Neural cell (in vitro differentiated cells): Measurements from ENCODE around the gene FAM181B. TPM values are rescaled to one million over a fixed set of nuclear protein-coding genes. Genes with fewer than 3 reads are reported as not detected.

Experiments
- H2AFZ ChIP-seq: fragments of 200-600, 300-800 bp; sonication (generic), shearing (Covaris generic); 2 replicates; pipeline ENCODE4 v1.6.0; 2014; ENCODE audit warnings: low read depth, mild to moderate bottlenecking, antibody characterized with exemption, low read length, moderate library complexity
- H3F3A ChIP-seq: fragments of 200-600 bp; shearing (Covaris generic); 2 replicates; pipeline ENCODE4 v1.6.1; 2016; ENCODE audit warnings: mild to moderate bottlenecking, moderate library complexity, mixed read lengths, antibody characterized with exemption, low read length; ENCODE audit not compliant: insufficient read depth, poor library complexity, severe bottlenecking
- H3K27ac ChIP-seq: fragments of 200-600, 300-800 bp; sonication (generic), shearing (Covaris generic); 2 replicates; pipeline ENCODE4 v1.5.1; 2014; ENCODE audit warnings: mild to moderate bottlenecking, low read length, moderate library complexity
- H3K27me3 ChIP-seq: fragments of 300-800, 200-600 bp; sonication (generic), shearing (Covaris generic); 2 replicates; pipeline ENCODE4 v1.6.0; 2014; ENCODE audit warnings: mild to moderate bottlenecking, low read depth, low read length, moderate library complexity; ENCODE audit not compliant: insufficient read depth
- H3K36me3 ChIP-seq: fragments of 300-800, 200-600 bp; sonication (generic), shearing (Covaris generic); 2 replicates; pipeline ENCODE4 v1.5.1; 2014; ENCODE audit warnings: mild to moderate bottlenecking, antibody characterized with exemption, low read length, moderate library complexity; ENCODE audit not compliant: insufficient read depth
- H3K4me2 ChIP-seq: fragments of 300-800, 200-600 bp; sonication (generic), shearing (Covaris generic); 2 replicates; pipeline ENCODE4 v1.6.0; 2014; ENCODE audit warnings: mild to moderate bottlenecking, low read length
- H3K4me3 ChIP-seq: fragments of 300-800, 200-600 bp; sonication (generic), shearing (Covaris generic); 2 replicates; pipeline ENCODE4 v1.5.1; 2014; ENCODE audit warnings: mild to moderate bottlenecking, low read length, moderate library complexity
- H3K79me2 ChIP-seq: fragments of 200-600 bp; shearing (Covaris generic); replicated peaks from 2 replicates; pipeline ENCODE4 v1.6.0; 2014; ENCODE audit warnings: mild to moderate bottlenecking, low read length, moderate library complexity; ENCODE audit not compliant: insufficient read depth
- H3K9ac ChIP-seq: fragments of 300-800, 200-600 bp; sonication (generic), shearing (Covaris generic); 2 replicates; pipeline ENCODE4 v1.6.1; 2016; ENCODE audit warnings: mild to moderate bottlenecking, low read length, mixed read lengths
- H3K9me2 ChIP-seq: fragments of 200-600 bp; shearing (Covaris generic); 2 replicates; pipeline ENCODE4 v1.6.1; 2016; ENCODE audit warnings: mild to moderate bottlenecking, low read length, mixed read lengths; ENCODE audit not compliant: insufficient read depth
- H3K9me3 ChIP-seq: fragments of 200-600, 300-800 bp; sonication (generic), shearing (Covaris generic); 2 replicates; pipeline ENCODE4 v1.6.1; 2016; ENCODE audit warnings: mild to moderate bottlenecking, mixed run types, low read length, moderate library complexity, mixed read lengths
- H4K20me1 ChIP-seq: fragments of 200-600 bp; shearing (Covaris generic); 2 replicates; pipeline ENCODE4 v1.6.1; 2016; ENCODE audit warnings: mild to moderate bottlenecking, mixed run types; ENCODE audit not compliant: insufficient read depth
- EP300 ChIP-seq: fragments of 450-650 bp; conservative IDR thresholded peaks from 2 replicates; pipeline ENCODE4 v1.6.1; 2014; ENCODE audit warnings: antibody characterized with exemption, mild to moderate bottlenecking, moderate library complexity; ENCODE audit not compliant: poor library complexity, severe bottlenecking
- EZH2 ChIP-seq: fragments of 200-600, 300-800 bp; shearing (Covaris generic), sonication (generic); IDR thresholded peaks from 2 replicates; pipeline ENCODE4 v1.6.1; 2014; ENCODE audit warnings: antibody characterized with exemption, low read length, borderline replicate concordance, mild to moderate bottlenecking; ENCODE audit not compliant: insufficient read depth, poor library complexity, severe bottlenecking
- MXI1 ChIP-seq: fragments of 450-650 bp; conservative IDR thresholded peaks from 2 replicates; pipeline ENCODE4 v1.6.1; 2014; ENCODE audit warnings: antibody characterized with exemption, mild to moderate bottlenecking; ENCODE audit not compliant: poor library complexity, severe bottlenecking
- POLR2AphosphoS5 ChIP-seq: IDR thresholded peaks from 2 replicates; pipeline ENCODE4 v1.6.1; 2012
- RAD21 ChIP-seq: fragments of 450-650 bp; conservative IDR thresholded peaks from 2 replicates; pipeline ENCODE4 v1.6.1; 2014; ENCODE audit warnings: antibody characterized with exemption, mild to moderate bottlenecking, moderate library complexity
- SMC3 ChIP-seq: fragments of 450-650 bp; conservative IDR thresholded peaks from 2 replicates; pipeline ENCODE4 v1.6.1; 2014; ENCODE audit warnings: antibody characterized with exemption, mild to moderate bottlenecking, moderate library complexity; ENCODE audit not compliant: poor library complexity
- TAF1 ChIP-seq: IDR thresholded peaks from 2 replicates; pipeline ENCODE4 v1.6.1; 2012; ENCODE audit warnings: low read depth
- polyA plus RNA-seq: library from polyadenylated mRNA; depleted of rRNA; stranded (reverse); fragments of >200 nt; gene quantifications from 2 replicates; pipeline ENCODE4 v1.2.3, GENCODE V29; 2014
- TF ChIP-seq, protein P1 (sequence below): IDR thresholded peaks from 2 replicates; pipeline ENCODE4 v1.6.1; 2012; ENCODE audit warnings: borderline replicate concordance
- TF ChIP-seq, protein P2 (sequence below): fragments of 450-650 bp; IDR thresholded peaks from 2 replicates; pipeline ENCODE4 v1.5.1; 2014; ENCODE audit warnings: antibody characterized with exemption, mild to moderate bottlenecking, moderate library complexity; ENCODE audit not compliant: poor library complexity, severe bottlenecking

FAM181B gene
- polyA plus RNA-seq, 1 donor from 2014 or later: 1.3 TPM

DNA sequence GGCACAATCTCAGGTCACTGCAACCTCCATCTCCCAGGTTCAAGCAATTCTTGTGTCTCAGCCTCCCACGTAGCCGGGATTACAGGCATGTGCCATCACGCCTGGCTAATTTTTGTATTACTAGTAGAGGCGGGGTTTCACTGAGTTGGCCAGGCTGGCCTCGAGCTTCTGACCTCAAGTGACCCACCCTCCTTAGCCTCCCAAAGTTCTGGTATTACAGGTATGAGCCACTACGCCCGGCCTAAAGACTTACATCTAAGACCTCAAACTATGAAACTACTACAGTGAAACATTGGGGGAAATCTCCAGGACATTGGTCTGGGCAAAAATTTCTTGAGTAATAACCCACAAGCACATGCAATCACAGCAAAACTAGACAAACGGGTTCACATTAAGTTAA, 13.8 kb upstream of the FAM181B start:
- Histone ChIP-seq H3K27ac (no peak overlapping the region), H3K9me2 (no peaks in the 10 kb centered on the region), H3K36me3 (no peaks in the 10 kb centered on the region), H3K4me3 (no peak overlapping the region), H4K20me1 (no peaks in the 10 kb centered on the region), H3K27me3 (no peaks in the 10 kb centered on the region), H3K4me2 (no peak overlapping the region), H3K9ac (no peak overlapping the region), H3K9me3 (no peaks in the 10 kb centered on the region), H3F3A (no peaks in the 10 kb centered on the region), H3K79me2 (no peaks in the 10 kb centered on the region), H2AFZ (no peak overlapping the region)
- TF ChIP-seq EP300 (no peak), POLR2AphosphoS5 (no peak), MXI1 (no peak), SMC3 (no peak), EZH2 (no peak), TAF1 (no peak), RAD21 (no peak)
- TF ChIP-seq, protein P1, sequence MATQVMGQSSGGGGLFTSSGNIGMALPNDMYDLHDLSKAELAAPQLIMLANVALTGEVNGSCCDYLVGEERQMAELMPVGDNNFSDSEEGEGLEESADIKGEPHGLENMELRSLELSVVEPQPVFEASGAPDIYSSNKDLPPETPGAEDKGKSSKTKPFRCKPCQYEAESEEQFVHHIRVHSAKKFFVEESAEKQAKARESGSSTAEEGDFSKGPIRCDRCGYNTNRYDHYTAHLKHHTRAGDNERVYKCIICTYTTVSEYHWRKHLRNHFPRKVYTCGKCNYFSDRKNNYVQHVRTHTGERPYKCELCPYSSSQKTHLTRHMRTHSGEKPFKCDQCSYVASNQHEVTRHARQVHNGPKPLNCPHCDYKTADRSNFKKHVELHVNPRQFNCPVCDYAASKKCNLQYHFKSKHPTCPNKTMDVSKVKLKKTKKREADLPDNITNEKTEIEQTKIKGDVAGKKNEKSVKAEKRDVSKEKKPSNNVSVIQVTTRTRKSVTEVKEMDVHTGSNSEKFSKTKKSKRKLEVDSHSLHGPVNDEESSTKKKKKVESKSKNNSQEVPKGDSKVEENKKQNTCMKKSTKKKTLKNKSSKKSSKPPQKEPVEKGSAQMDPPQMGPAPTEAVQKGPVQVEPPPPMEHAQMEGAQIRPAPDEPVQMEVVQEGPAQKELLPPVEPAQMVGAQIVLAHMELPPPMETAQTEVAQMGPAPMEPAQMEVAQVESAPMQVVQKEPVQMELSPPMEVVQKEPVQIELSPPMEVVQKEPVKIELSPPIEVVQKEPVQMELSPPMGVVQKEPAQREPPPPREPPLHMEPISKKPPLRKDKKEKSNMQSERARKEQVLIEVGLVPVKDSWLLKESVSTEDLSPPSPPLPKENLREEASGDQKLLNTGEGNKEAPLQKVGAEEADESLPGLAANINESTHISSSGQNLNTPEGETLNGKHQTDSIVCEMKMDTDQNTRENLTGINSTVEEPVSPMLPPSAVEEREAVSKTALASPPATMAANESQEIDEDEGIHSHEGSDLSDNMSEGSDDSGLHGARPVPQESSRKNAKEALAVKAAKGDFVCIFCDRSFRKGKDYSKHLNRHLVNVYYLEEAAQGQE: no peak
- TF ChIP-seq, protein P2, sequence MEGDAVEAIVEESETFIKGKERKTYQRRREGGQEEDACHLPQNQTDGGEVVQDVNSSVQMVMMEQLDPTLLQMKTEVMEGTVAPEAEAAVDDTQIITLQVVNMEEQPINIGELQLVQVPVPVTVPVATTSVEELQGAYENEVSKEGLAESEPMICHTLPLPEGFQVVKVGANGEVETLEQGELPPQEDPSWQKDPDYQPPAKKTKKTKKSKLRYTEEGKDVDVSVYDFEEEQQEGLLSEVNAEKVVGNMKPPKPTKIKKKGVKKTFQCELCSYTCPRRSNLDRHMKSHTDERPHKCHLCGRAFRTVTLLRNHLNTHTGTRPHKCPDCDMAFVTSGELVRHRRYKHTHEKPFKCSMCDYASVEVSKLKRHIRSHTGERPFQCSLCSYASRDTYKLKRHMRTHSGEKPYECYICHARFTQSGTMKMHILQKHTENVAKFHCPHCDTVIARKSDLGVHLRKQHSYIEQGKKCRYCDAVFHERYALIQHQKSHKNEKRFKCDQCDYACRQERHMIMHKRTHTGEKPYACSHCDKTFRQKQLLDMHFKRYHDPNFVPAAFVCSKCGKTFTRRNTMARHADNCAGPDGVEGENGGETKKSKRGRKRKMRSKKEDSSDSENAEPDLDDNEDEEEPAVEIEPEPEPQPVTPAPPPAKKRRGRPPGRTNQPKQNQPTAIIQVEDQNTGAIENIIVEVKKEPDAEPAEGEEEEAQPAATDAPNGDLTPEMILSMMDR: no peak

DNA sequence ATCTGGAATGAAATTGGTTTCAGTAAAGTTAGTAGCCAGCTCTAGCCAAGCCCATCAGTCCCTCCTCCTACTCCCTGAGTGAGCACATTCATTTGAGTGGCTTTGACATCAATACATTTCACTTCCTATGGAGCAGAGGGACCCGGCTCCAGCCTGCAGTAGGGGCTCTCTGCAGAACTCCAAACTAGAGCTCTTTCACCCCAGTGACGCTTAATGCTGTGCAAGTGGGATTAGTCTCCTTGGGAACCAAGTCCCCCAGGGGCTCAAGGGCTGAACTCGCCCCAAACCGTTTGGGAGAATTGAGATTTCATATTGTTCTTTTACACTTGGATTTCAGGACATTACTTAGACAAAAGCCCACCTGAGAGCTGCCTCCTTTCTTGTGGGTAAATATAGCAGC, 4.4 kb upstream of the FAM181B start:
- H3K27ac ChIP-seq: no peak overlapping the region
- no peak overlapping the region for H2AFZ ChIP-seq

More for the DNA sequence above, 4.4 kb upstream of the FAM181B start:
- no peaks in the 10 kb centered on the region for H3K36me3 ChIP-seq
- TF ChIP-seq, protein P1: no peak
- no peak for TF ChIP-seq RAD21
- TF ChIP-seq EP300: no peak
- TF ChIP-seq, protein P2: no peak
- TF ChIP-seq POLR2AphosphoS5: no peak
- TF ChIP-seq SMC3: no peak
- TF ChIP-seq MXI1: no peak
- no peak for TF ChIP-seq EZH2
- no peak for TF ChIP-seq TAF1
- H3K79me2 ChIP-seq: no peaks in the 10 kb centered on the region
- H3K9ac ChIP-seq: no peak overlapping the region
- H3K4me3 ChIP-seq: no peak overlapping the region
- peaks cover 7% of the 10 kb centered on the region for H3K27me3 ChIP-seq
- H3K9me2 ChIP-seq: no peaks in the 10 kb centered on the region
- no peak overlapping the region for H3K4me2 ChIP-seq
- H3F3A ChIP-seq: no peaks in the 10 kb centered on the region
- no peaks in the 10 kb centered on the region for H3K9me3 ChIP-seq
- no peaks in the 10 kb centered on the region for H4K20me1 ChIP-seq
